Measurements from ENCODE around the gene GRK6. TPM values are rescaled to one million over a fixed set of nuclear protein-coding genes. Genes with fewer than 3 reads are reported as not detected.

Gene GRK6
- polyA plus RNA-seq, 1 of the 3 experiments (the other 2 are of a cell fraction): 39.5 TPM

DNA sequence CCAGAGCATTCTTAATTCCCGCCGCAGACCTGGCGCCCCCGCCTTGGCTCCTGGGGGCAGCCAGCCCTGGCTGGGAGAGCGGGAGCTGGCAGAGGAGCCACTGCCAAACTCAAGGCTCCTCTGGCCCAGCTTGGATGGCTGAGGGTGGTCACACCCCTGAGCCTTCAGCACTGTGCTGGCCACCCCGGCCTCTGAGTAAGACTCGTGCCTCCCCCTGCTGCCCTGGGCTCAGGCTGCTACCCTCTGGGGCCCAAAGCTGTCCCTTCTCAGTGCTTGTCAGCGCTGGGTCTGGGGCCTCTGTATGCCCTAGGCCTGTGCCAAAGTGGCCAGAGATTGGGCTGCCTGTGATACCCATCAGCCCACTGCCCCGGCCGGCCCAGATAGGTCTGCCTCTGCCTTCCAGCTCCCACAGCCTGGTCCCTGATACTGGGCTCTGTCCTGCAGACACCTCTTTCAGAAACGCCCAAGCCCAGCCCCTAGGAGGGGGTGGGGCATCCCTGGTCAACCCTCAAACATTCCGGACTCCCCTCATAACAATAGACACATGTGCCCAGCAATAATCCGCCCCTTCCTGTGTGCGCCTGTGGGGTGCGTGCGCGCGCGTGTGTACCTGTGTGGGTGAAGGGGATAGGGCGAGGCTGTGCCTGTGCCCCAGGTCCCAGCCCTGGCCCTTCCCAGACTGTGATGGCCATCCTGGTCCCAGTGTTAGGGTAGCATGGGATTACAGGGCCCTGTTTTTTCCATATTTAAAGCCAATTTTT, 15.8 kb downstream of the GRK6 start:
- Histone ChIP-seq H2AFZ (ENCODE audit: low read depth) (no peak overlapping the region), H3K36me3 (replicated peaks in 1 of 2; ENCODE audit: control insufficient read depth in 1 of 2, insufficient read depth in 2 of 2, low read length in 1 of 2) (peaks cover 9 to 15% of the 10 kb centered on the region in 2 experiments), H4K20me1 (ENCODE audit: insufficient read depth) (0 out of 2 replicates have a peak, but pooled peaks cover 9% of the 10 kb centered on the region), H3F3A (replicated peaks; ENCODE audit: insufficient read depth) (peaks cover 15% of the 10 kb centered on the region), H3K9me2 (no peaks in the 10 kb centered on the region), H3K27ac (ENCODE audit: low read depth in 2 of 2, low read length in 1 of 2) (no peak overlapping the region), H3K79me2 (ENCODE audit: insufficient read depth) (peaks cover 23% of the 10 kb centered on the region), H3K4me3 (ENCODE audit: low read depth in 2 of 2, low read length in 1 of 2) (no peak overlapping the region), H3K9ac (no peak overlapping the region), H3K4me2 (no peak overlapping the region), H3K9me3 (no peaks in the 10 kb centered on the region), H3K27me3 (ENCODE audit: insufficient read depth) (no peaks in the 10 kb centered on the region), H3K4me1 (ENCODE audit: control insufficient read depth in 1 of 2, insufficient read depth in 2 of 2, low read depth in 1 of 2, low read length in 1 of 2) (peaks cover 7 to 15% of the 10 kb centered on the region in 2 experiments; a peak in 2 of 4 replicates)
- TF ChIP-seq, protein P1, sequence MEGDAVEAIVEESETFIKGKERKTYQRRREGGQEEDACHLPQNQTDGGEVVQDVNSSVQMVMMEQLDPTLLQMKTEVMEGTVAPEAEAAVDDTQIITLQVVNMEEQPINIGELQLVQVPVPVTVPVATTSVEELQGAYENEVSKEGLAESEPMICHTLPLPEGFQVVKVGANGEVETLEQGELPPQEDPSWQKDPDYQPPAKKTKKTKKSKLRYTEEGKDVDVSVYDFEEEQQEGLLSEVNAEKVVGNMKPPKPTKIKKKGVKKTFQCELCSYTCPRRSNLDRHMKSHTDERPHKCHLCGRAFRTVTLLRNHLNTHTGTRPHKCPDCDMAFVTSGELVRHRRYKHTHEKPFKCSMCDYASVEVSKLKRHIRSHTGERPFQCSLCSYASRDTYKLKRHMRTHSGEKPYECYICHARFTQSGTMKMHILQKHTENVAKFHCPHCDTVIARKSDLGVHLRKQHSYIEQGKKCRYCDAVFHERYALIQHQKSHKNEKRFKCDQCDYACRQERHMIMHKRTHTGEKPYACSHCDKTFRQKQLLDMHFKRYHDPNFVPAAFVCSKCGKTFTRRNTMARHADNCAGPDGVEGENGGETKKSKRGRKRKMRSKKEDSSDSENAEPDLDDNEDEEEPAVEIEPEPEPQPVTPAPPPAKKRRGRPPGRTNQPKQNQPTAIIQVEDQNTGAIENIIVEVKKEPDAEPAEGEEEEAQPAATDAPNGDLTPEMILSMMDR (IDR thresholded peaks at IDR 0.05): no peak
- no peak for TF ChIP-seq MXI1 (IDR thresholded peaks at IDR 0.05; ENCODE audit: low read depth, low read length)
- TF ChIP-seq TEAD4 (IDR thresholded peaks at IDR 0.05; ENCODE audit: borderline replicate concordance, insufficient read depth): no peak
- CTCF ChIA-PET: interaction anchor here (0.6 to 13.9 kb wide), 10 partner anchors 11 to 133 kb away, joined by 3 to 228 read pairs (median 5); partner anchors contain the start of genes PDLIM7 and PFN3
- 95% methylated on average over 6 of the region's 20 CpGs for whole genome bisulfite sequencing (ENCODE audit: low lambda C conversion rate)
- DNase-seq: no peak
- POLR2A ChIA-PET: interaction anchor here (1.5 to 2.6 kb wide), 3 partner anchors 11 to 16 kb away, joined by 4 to 7 read pairs (median 7); no protein-coding TSS in a partner anchor

DNA sequence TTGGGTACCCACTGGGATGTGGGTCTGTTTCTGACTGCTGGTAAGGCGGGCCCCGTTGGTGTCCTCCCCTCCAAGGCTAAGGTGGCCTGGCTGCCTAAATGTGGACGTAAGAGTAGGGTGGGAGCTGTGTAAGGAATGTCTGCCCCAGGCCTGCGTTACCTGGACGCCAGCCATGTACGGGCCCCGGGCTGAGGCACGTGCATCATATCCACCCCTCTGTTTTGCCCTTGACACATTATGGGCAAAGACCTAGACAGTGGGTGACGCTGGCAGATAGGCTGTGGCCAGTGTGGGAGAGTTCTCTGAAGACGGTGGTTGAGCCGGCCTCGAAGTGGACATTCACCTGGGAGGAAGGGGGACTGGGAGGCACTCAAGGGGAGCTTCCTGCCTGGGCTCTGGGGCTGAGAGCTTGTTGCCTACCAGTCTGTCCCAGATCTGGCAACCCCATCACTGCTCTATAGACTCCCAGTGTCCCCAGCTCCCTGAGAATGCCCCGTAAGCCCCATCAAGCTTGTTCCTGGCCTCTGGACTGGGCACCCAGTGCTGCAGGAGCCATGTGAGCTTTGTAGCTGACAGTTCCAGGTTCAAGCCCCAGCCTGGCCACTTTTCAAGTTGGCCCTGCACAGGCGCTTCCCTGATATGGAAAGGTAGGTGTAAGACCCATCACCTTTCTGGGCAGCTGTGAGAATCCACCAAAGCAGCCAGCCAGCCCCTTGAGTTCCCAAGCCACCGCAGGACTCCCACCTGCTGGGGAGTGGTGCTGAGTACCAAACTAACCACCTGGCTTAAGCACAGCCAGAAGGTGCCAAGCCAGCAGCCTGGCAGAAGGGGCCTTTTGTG, 16.9 kb downstream of the GRK6 start:
- 92% methylated on average over 12 of the region's 15 CpGs for WGBS (ENCODE audit: low lambda C conversion rate)
- TF ChIP-seq YY1 (IDR thresholded peaks at IDR 0.05; ENCODE audit: low read depth): no peak
- no peak for TF ChIP-seq FOSL2 (IDR thresholded peaks at IDR 0.05; ENCODE audit: borderline replicate concordance, low read depth)
- TF ChIP-seq, protein P2, sequence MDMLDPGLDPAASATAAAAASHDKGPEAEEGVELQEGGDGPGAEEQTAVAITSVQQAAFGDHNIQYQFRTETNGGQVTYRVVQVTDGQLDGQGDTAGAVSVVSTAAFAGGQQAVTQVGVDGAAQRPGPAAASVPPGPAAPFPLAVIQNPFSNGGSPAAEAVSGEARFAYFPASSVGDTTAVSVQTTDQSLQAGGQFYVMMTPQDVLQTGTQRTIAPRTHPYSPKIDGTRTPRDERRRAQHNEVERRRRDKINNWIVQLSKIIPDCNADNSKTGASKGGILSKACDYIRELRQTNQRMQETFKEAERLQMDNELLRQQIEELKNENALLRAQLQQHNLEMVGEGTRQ (IDR thresholded peaks at IDR 0.05; ENCODE audit: borderline replicate concordance, low read depth, low read length): no peak
- no peak for TF ChIP-seq RAD21 (IDR thresholded peaks at IDR 0.05; ENCODE audit: low read length)
- no peak for TF ChIP-seq MEF2A (IDR thresholded peaks at IDR 0.05; ENCODE audit: borderline replicate concordance, low read depth)
- TF ChIP-seq RXRA (IDR thresholded peaks at IDR 0.05; ENCODE audit: borderline replicate concordance, low read depth): no peak
- TF ChIP-seq, protein P3, sequence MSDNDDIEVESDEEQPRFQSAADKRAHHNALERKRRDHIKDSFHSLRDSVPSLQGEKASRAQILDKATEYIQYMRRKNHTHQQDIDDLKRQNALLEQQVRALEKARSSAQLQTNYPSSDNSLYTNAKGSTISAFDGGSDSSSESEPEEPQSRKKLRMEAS (IDR thresholded peaks at IDR 0.05; ENCODE audit: low read depth): no peak
- TF ChIP-seq TAF1 (IDR thresholded peaks at IDR 0.05; ENCODE audit: borderline replicate concordance, low read depth, low read length): no peak
- no peak for TF ChIP-seq TCF12 (IDR thresholded peaks at IDR 0.05)
- TF ChIP-seq, protein P4, sequence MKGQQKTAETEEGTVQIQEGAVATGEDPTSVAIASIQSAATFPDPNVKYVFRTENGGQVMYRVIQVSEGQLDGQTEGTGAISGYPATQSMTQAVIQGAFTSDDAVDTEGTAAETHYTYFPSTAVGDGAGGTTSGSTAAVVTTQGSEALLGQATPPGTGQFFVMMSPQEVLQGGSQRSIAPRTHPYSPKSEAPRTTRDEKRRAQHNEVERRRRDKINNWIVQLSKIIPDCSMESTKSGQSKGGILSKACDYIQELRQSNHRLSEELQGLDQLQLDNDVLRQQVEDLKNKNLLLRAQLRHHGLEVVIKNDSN (IDR thresholded peaks at IDR 0.05; ENCODE audit: borderline replicate concordance, low read depth): no peak
- no peak for TF ChIP-seq JUND (IDR thresholded peaks at IDR 0.05)
- no peak for TF ChIP-seq TEAD4 (IDR thresholded peaks at IDR 0.05; ENCODE audit: borderline replicate concordance, insufficient read depth)
- TF ChIP-seq, protein P1 (IDR thresholded peaks at IDR 0.05): no peak
- no peak for TF ChIP-seq GABPA (IDR thresholded peaks at IDR 0.05; ENCODE audit: low read depth)
- H3K27me3 ChIP-seq (ENCODE audit: insufficient read depth): no peaks in the 10 kb centered on the region
- H2AFZ ChIP-seq (ENCODE audit: low read depth): no peak overlapping the region
- no peaks in the 10 kb centered on the region for H3K9me3 ChIP-seq
- H3K4me1 ChIP-seq (ENCODE audit: control insufficient read depth in 1 of 2, insufficient read depth in 2 of 2, low read depth in 1 of 2, low read length in 1 of 2): peaks cover 11 to 24% of the 10 kb centered on the region in 2 experiments
- H3K9ac ChIP-seq: no peak overlapping the region
- 0 out of 2 replicates have a peak, but pooled peaks cover 9% of the 10 kb centered on the region for H4K20me1 ChIP-seq (ENCODE audit: insufficient read depth)
- no peak overlapping the region for H3K4me3 ChIP-seq (ENCODE audit: low read depth in 2 of 2, low read length in 1 of 2)
- no peak overlapping the region for H3K4me2 ChIP-seq
- H3K27ac ChIP-seq (ENCODE audit: low read depth in 2 of 2, low read length in 1 of 2): no peak overlapping the region
- CTCF ChIA-PET: interaction anchor here (0.8 to 15.5 kb wide), 8 partner anchors 11 to 74 kb away, joined by 3 to 318 read pairs (median 44); partner anchors contain the start of genes PDLIM7 and PFN3
- POLR2A ChIA-PET: interaction anchor here (0.7 to 6.1 kb wide), 3 partner anchors 9 to 40 kb away, joined by 4 to 46 read pairs (median 7); no protein-coding TSS in a partner anchor
- DNase-seq: no peak
- H3K9me2 ChIP-seq: no peaks in the 10 kb centered on the region
- peaks cover 23% of the 10 kb centered on the region for H3K79me2 ChIP-seq (ENCODE audit: insufficient read depth)
- H3K36me3 ChIP-seq (replicated peaks in 1 of 2; ENCODE audit: control insufficient read depth in 1 of 2, insufficient read depth in 2 of 2, low read length in 1 of 2): peaks cover 5 to 13% of the 10 kb centered on the region in 2 experiments
- peaks cover 21% of the 10 kb centered on the region for H3F3A ChIP-seq (replicated peaks; ENCODE audit: insufficient read depth)
